Liver (tissue), 2 donors: ENCODE measurements around the gene ARHGAP33.

ENCODE experiments used
- FOXA1 ChIP-seq: IDR thresholded peaks from 2 replicates; pipeline ENCODE4 v1.6.1; 2016; ENCODE audit warnings: antibody characterized with exemption
- YY1 ChIP-seq: IDR thresholded peaks from 2 replicates; pipeline ENCODE4 v1.6.1; 2016; ENCODE audit warnings: antibody characterized with exemption, mild to moderate bottlenecking
- TF ChIP-seq, protein P1 (sequence below): IDR thresholded peaks from 2 replicates; pipeline ENCODE4 v1.6.1; 2016; ENCODE audit warnings: antibody characterized with exemption, mild to moderate bottlenecking
- TF ChIP-seq, protein P2 (sequence below): fragments of 150-350 bp; IDR thresholded peaks from 2 replicates; pipeline ENCODE4 v1.5.1; 2017; ENCODE audit warnings: improper control_type of control experiment, low read depth, low read length; ENCODE audit not compliant: missing input control
- donor health status: healthy.

DNA sequence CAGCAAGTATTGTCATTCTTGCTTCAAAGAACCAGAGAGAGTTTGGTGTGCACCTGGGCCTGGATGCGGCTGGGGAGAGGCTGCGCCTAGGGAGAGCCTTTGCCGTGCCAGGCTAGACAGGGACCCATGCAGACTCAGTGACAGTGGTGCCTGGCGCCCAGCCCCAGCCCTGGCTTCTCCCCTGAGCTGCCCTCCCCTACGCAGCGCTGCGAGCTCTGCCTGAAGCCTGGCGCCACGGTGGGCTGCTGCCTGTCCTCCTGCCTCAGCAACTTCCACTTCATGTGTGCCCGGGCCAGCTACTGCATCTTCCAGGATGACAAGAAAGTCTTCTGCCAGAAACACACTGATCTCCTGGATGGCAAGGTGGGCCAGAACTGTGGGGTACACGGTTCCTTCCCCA, 45.6 kb upstream of the ARHGAP33 start:
- TF ChIP-seq, protein P1, sequence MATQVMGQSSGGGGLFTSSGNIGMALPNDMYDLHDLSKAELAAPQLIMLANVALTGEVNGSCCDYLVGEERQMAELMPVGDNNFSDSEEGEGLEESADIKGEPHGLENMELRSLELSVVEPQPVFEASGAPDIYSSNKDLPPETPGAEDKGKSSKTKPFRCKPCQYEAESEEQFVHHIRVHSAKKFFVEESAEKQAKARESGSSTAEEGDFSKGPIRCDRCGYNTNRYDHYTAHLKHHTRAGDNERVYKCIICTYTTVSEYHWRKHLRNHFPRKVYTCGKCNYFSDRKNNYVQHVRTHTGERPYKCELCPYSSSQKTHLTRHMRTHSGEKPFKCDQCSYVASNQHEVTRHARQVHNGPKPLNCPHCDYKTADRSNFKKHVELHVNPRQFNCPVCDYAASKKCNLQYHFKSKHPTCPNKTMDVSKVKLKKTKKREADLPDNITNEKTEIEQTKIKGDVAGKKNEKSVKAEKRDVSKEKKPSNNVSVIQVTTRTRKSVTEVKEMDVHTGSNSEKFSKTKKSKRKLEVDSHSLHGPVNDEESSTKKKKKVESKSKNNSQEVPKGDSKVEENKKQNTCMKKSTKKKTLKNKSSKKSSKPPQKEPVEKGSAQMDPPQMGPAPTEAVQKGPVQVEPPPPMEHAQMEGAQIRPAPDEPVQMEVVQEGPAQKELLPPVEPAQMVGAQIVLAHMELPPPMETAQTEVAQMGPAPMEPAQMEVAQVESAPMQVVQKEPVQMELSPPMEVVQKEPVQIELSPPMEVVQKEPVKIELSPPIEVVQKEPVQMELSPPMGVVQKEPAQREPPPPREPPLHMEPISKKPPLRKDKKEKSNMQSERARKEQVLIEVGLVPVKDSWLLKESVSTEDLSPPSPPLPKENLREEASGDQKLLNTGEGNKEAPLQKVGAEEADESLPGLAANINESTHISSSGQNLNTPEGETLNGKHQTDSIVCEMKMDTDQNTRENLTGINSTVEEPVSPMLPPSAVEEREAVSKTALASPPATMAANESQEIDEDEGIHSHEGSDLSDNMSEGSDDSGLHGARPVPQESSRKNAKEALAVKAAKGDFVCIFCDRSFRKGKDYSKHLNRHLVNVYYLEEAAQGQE: no peak
- TF ChIP-seq, protein P2, sequence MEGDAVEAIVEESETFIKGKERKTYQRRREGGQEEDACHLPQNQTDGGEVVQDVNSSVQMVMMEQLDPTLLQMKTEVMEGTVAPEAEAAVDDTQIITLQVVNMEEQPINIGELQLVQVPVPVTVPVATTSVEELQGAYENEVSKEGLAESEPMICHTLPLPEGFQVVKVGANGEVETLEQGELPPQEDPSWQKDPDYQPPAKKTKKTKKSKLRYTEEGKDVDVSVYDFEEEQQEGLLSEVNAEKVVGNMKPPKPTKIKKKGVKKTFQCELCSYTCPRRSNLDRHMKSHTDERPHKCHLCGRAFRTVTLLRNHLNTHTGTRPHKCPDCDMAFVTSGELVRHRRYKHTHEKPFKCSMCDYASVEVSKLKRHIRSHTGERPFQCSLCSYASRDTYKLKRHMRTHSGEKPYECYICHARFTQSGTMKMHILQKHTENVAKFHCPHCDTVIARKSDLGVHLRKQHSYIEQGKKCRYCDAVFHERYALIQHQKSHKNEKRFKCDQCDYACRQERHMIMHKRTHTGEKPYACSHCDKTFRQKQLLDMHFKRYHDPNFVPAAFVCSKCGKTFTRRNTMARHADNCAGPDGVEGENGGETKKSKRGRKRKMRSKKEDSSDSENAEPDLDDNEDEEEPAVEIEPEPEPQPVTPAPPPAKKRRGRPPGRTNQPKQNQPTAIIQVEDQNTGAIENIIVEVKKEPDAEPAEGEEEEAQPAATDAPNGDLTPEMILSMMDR: no peak
- TF ChIP-seq FOXA1 (no peak), YY1 (no peak)
